Erythroblast (primary cell): ENCODE measurements around the gene TMEM86B.

ENCODE experiments used
- DNase-seq, 2 experiments: peaks; one replicate each; lab custom pipeline; 2025; lab: John Stamatoyannopoulos, UW
- GATA1 ChIP-seq: IDR thresholded peaks from 2 replicates; pipeline ENCODE4 v1.6.1; 2011; ENCODE audit warnings: low read depth, mild to moderate bottlenecking, control low read depth, low read length, moderate library complexity
- POLR2A ChIP-seq: IDR thresholded peaks from 2 replicates; pipeline ENCODE4 v1.6.1; 2011; ENCODE audit warnings: mild to moderate bottlenecking, low read length

Gene TMEM86B, protein sequence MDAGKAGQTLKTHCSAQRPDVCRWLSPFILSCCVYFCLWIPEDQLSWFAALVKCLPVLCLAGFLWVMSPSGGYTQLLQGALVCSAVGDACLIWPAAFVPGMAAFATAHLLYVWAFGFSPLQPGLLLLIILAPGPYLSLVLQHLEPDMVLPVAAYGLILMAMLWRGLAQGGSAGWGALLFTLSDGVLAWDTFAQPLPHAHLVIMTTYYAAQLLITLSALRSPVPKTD

DNA sequence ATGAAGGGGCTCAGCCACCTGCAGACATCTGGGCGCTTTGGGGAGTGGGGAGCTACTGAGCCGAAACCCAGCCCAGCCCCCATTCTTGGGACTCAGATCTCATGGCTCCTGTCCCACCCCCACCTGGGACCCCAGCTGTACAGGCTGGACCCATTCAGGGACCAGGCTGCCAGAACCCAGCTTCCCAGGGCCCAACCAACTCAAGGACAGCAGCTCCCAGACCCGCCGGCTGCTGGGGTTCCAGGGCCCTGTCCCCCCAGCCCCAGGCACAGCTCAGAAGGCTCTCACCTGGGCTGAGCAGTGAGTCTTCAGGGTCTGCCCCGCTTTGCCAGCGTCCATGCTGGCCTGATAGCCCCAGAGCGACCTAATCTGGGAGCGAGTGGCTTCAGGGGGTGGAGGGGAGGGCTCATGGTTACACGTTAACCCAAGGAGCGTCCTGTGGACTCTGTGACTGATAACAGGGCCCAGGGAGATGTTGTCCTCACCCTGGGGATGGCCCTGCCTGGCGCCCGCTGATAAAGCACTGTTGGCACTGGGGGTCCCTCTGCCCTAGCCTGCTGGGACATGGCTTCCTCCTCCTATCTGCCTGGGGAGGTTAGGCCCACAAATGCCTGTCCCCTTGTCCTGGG lies at the start of gene TMEM86B:
TMEM86B (minus strand) TSS at position 361 of the 629 bp plus-strand sequence; CDS start at position 339, 22 bp downstream.
- peak; percentile 93 to 97 for DNase-seq
- TF ChIP-seq POLR2A, result peak; percentile 55
- TF ChIP-seq GATA1, result peak; percentile 86

DNA sequence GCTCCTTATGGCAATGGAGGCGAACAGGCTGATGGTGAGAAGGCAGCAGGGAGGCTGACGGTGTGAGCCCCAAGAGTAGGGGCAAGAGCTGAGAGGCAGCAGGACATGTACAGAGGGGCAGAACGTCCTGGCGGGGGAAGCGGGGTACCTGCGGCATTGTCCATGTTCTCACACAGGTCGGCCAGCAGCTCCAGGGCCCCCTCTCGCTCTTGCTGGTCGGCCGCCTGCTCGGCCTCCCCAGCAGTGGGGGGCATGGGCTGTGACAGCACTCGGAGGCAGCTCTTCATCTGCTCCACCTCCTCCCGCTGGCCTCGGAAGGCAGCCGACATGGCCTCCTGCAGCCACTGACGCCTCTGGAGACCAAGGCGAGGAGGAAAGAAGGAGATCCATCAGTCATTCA lies 48.9 kb upstream of the TMEM86B start:
- TF ChIP-seq GATA1 (no peak), POLR2A (no peak)
- DNase-seq, result no peak

DNA sequence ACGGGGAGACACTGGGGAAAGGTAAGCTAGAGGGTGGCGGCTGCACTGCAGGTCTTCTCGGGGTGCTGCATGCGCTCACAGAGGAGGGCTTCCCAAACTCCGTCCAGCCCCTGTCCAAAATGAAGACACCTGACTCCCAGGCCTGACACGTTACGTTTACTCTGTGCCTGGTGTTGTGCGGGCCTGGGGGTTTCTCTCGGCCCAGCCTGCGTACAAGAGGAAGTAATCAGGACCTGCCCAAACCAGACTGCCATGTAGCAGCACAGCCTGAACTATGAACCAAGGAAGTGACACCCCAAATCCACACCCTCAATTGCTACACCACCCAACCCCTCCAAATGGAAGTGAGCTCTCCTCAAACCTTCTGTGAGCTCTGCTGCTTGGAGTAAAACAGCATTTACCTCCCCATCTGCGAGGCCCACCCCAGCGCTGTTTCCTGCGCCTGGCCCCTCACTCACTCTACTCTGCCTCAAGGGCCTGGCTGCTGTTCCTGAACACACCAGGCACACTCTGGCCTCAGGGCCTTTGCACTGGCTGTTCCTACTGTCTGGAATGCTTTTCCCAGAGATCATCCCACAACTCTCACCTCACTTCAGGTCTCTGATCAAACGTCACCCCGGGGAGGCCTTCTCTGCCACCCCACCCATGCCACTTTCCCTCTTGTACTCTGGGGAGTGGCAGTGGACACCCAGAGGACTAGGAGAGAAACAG lies 48.3 kb upstream of the TMEM86B start:
- TF ChIP-seq POLR2A, result no peak
- DNase-seq, result no peak

DNA sequence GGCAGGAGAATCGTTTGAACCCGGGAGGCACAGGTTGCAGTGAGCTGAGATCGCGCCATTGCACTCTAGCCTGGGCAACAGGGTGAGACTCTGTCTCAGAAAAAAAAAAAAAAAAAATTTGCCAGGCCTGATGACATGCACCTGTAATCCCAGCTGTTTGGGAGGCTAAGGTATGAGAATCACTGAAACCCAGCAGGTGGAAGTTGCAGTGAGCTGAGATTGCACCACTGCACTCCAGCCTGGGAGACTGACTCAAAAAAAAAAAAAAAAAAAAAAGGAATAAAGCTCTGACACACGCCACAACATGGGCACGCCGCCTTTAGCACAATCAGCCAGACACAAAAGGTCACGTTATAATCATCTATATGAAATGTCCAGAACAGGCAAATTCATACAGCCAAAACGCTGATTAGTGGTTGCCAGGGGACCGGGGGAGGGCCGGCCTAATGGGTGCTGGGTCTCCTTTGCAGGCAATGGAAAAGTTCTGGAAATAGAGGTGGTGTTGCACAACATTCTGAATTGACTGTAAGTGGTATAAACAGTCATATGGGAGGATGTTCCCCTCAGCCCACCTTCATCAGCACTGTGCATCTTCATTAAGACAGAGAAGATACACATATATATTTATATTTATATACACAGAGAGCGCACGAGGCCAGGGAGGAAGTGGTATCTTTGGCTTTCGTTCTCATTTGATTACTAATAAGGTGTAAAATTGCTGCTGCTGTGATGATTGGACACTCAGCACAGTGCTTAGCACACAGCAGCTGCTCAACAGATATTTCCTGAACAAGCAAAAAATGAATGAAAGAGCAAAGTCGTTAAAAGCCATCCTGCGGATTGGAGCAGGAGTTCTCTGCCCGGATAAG lies 47.5 kb upstream of the TMEM86B start:
- no peak for TF ChIP-seq POLR2A
- no peak for TF ChIP-seq GATA1
- no peak for DNase-seq

DNA sequence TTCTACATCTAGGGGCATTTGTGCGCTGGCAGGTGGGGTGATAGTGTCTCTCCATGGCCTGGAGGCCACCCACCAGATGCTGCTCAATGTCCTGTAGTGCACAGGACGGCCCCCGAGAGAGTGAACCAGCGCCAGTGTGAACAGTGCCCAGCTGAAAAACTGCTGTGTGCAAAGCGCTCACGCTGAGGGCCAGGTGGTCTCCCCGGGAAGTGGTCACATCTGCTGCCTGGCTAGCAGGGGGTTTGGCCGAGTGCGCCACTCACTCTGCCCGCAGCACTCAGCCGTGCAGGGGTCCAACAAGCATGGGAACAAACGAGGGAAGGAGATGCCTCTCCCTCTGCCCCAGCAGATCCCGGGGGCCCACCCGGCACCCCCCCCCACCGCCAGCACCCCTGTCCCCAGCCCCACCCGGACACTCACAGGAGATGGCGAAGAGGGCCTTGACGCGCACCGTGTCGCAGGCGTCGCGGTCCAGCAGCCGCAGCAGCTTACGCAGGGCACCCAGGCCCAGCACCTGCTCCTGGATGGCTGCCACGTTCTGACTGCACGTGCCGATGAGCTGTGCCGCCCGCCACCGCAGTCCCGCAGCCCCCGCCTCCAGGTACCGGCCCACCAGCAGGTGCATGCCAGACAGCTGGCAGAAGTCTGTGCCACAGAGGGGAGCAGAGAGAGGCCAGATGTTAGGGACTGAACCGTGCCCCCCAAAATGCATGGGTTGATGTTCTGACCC lies 45.6 kb upstream of the TMEM86B start:
- TF ChIP-seq POLR2A, result no peak
- DNase-seq, result no peak

DNA sequence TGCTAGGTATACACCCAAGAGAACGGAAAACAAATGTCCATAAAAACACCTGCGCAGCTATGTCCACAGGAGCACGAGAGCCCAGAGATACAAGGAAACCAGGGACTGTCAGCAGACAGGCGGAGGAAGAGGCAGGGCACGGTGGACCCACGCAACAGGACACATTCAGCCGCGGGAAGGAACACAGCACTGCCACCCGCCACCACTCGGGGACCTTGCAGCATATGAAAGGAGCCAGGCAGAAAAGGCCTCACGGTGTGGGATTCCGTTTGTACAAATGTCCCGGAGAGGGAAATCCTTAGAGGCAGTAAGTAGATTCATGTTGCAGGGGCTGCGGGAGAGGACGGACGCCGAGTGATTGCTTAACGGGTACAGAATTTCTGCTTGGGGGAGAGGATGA lies 43.6 kb upstream of the TMEM86B start:
- TF ChIP-seq GATA1 (no peak), POLR2A (no peak)
- DNase-seq, result peak in 1 of 2 experiments; percentile 19

DNA sequence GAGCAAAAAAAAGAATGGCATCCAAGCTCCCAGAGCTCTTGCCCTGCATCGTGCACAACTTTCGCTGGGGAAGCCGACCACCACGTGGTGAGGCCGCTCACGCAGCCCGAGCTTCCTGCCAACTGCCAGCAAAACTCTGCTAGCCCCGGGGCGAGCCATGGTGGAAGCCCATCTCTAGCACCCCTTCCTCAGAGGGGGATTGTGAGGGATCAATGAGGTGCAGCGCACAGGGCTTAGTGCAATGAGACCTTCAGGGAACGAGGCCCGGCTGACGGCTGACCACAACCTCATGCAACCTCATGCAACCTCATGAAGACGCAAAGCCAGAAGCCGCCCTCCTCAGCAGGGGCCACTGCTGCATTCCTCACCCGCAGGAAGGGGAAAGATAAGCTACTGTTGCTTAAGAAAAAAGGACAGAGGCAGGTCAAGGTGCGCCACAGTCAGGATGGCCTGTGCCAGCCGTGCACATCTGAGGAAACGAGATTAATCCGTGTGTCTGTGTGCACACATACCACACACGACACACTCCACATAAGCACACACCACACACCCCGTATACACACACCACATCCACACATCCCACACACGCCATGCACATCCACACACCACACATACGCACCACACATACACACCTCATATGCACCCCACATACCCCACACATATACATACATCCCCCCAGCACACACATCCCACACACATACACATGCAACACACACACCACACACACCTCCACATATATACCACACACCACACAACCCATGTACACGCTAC lies 41.8 kb upstream of the TMEM86B start:
- TF ChIP-seq POLR2A (no peak), GATA1 (no peak)
- DNase-seq, result no peak

DNA sequence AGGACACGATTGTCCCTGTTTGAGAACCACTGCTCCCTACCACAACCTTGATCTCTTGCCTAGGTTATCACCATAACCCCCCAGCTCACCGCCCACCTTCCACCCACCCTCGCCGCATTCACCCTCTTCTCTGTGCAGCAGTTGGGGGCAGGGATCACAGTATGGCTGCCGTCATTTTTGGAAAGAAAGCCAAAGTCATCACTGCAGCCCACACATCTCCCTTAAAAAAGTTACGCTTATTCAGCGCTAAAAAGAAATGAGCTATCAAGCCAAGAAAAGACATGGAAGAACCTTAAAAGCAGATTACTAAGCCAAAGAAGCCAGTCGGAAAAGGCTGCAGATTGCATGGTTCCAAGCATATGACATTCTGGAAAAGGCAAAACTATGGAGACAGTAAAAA lies 40.7 kb upstream of the TMEM86B start:
- no peak for DNase-seq
- no peak for TF ChIP-seq GATA1
- TF ChIP-seq POLR2A, result no peak

DNA sequence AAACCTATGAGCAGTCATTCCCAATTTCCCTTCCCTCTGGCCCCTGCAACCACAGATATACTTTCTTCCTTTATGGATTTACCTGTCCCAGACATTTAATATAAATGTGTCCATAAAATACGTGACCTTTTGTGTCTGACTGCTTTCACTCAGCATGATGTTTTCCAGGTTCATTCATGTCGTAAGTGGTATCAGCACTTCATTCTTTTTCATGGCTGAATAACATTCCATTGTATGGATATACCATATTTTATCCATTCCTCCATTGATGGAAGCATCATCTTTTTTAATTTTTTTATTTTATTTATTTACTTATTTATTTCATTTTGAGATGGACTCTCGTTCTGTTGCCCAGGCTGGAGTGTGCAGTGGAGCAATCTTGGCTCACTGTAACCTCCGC lies 38.3 kb upstream of the TMEM86B start:
- no peak for DNase-seq
- TF ChIP-seq GATA1 (no peak), POLR2A (no peak)

DNA sequence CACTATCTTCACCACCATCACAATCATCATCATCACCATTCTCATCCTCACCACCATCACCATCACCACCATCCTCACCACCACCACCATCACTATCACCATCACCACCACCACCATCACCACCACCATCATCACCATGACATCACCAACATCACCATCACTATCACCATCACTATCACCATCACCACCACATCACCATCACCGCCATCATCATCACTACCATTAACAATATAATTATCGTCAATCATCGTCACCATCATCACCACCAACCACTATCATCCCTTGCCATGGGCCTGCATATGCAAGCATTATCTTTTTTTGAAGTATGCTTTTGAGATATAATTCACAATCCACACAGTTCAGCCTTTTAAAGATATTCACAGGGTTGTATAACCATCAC lies 37.8 kb upstream of the TMEM86B start:
- TF ChIP-seq POLR2A (no peak), GATA1 (no peak)
- DNase-seq, result no peak

DNA sequence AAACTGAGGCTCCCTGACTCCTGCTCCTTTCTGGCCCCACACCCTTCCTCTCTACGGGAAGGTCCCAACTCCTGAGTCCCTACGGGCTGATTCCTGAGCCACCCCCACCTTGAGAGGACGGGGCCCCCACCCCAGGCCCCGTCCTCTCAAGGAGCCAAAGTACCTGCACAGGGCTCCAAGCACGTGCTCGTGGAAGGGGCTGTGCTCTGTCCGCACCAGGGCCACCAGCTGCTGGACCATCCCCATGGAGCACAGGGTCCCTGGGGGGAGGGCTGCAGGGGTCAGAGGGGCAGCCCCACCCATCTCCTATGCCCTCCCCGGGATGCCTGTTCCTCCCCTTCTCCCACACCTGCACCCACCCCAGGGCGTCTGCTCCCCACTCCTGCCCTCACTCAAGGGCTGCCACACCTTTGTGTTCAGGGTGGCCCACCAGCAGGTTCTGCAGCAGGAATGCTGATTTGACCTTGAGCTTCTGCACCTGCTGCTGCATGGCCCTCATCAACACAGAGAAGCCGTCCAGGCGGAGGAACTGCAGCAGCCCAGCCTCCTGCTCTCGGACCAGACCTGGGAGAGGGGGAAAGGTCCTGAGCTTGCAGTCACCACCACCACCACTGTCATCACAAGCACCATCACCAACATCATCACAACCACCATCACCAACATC lies 37.3 kb upstream of the TMEM86B start:
- no peak for DNase-seq
- TF ChIP-seq POLR2A (no peak), GATA1 (no peak)

DNA sequence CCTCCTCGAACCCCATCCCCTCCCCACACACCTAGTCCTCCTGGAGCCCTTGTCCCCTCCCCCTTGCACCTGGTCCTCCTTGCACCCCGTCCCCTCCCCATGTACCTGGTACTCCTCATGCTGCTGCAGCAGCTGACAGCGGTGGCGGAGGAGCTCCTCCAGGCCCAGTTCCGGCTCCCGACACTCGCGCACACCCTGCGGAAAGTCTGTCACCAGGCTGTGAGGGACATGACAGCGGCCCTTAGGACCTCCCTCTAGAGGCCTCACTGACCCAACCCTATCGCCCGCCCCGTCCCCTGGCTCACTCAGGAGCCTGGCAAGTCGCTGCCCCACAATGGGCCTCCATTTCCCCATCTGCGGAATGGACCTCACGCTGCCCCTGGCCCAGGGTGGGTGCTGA lies 36.6 kb upstream of the TMEM86B start:
- no peak for DNase-seq
- no peak for TF ChIP-seq POLR2A
- TF ChIP-seq GATA1, result no peak
